Subcutaneous adipose tissue (tissue), 4 donors: ENCODE results near the gene MYH11. TPM values are rescaled to one million over a fixed set of nuclear protein-coding genes. Genes with fewer than 3 reads are reported as not detected.

Source experiments
- CTCF ChIP-seq: fragments of 450-650 bp; IDR thresholded peaks from one replicate; pipeline ENCODE4 v1.5.1; 2016; ENCODE audit warnings: low read depth, mild to moderate bottlenecking, control low read depth, antibody characterized with exemption, moderate library complexity
- total RNA-seq, 4 donors: library from RNA; depleted of rRNA; stranded (reverse); fragments of >200 nt; gene quantifications; one replicate each; pipeline ENCODE4 v1.1.0, GENCODE V29; 2016

The MYH11 gene
- total RNA-seq, 4 donors from 2014 or later = 9.5 to 43.7 (median 23.0) TPM

DNA sequence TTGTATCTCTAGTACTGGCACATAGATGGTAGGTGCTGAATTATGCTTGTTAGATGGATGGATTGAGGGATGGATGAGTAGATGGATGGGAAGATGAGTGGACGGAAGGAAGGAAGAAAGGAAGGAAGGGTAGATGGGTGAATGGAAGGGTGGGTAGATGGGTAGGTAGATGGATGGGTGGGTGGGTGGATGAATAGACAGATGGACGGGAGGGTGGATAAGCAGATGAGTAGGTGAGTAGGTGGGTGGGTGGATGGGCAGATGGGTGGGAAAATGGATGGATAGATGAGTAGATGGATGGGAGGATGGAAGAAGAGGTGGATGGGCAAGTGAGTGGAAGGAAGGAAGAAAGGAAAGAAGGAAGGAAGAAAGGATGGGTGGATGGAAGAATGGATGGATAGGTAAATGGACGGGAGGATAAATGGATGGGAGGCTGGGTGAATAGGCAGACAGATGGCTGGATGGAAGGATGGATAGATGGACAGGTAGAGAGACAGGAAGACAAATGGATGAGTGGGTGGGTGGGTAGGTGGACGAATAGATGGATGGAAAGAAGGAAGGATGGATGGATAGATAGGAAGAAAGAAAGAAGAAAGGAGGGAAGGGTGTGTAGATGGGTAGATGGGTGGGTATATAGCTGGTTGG lies 56.9 kb downstream of the MYH11 start:
- no peak for TF ChIP-seq CTCF

DNA sequence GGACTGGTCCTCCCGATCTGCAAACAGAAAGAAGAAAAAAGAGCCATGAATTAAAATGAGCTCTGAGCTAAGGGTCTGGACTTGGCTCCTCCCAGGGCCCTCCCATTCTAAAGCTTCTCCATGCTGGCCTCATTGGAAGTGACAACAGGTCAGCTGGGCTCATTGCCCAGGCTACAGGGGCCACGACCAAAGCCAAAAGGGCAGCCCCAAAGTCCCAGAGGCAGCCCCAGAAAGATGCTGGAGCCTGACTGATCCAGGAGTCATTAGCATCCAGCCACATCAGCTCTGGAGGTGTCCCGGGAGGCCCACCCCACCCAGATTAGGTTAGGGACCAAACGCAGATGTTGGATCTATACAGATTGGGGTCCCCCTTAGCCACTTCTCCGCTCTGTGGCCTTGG lies 58.2 kb downstream of the MYH11 start:
- no peak for TF ChIP-seq CTCF

DNA sequence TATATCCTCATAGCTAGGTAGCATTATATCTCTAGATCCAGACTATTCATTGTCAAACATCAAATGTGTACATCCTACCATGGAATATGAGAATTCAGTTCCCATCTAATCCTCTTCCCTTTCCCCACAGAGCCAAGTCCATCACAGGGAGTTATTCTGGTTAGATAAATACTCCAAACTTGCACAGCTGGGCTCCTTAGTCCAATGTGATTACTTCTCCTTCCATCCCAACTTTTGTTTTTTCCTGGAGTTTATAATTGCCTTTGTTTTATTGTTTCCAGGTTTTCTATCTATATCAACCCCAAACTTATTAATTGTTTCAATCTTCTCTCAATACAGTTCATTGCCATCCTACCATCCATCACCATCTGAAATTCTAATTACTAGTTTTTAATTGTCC lies 59.9 kb downstream of the MYH11 start:
- TF ChIP-seq CTCF = no peak

DNA sequence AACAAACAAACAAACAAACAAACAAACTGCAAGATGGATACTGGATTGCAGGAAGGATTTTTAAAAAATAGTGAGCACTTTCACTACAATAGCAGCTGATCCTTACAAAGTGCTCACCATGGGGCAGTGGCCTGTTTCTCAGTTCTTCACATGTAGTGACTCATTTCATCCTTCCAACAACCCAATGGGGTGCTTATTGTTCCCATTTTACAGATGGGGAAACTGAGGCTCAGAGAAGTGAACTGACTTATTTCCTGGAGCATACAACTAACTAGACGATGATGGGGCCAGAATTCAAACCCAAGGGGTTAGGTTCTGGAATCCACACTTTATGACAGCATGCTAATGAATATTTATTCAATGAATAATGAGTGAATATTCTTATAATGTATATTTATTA lies 61.2 kb downstream of the MYH11 start:
- TF ChIP-seq CTCF = no peak

DNA sequence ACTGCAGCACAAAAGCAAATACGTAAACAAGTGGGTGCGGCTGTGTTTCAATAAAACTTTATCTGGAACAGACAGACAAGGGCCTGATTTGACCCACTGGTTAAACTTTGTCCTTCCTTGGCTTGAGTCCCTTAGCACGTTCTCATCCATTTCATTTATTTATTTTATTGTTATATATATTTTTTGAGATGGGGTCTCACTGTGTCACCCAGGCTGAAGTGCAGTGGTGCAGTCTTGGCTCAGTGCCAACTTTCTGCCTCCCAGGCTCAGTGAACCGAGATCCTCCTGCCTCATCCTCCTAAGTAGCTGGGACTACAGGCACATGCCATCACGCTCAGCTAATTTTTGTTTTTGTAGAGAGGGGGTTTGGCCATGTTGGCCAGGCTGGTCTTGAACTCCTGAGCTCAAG lies 64.3 kb downstream of the MYH11 start:
- TF ChIP-seq CTCF = no peak

- no peak for TF ChIP-seq CTCF
Measured at GRCh38 chr16:15790458-15790857, 66.4 kb downstream of the MYH11 start.

- TF ChIP-seq CTCF = no peak
Measured at GRCh38 chr16:15788846-15789239, 68.0 kb downstream of the MYH11 start.
